K562 (cell line): Measurements from ENCODE around the gene EFR3B. TPM values are rescaled to one million over a fixed set of nuclear protein-coding genes. Genes with fewer than 3 reads are reported as not detected.

Experiments used
- ATAC-seq: fragments of 200-7000 bp; cut with Tn5 transposase; 3 replicates; pipeline ENCODE4 v1.9.1; 2020; ENCODE audit warnings: moderate library complexity
- BruUV-seq: library from RNA; stranded (reverse); fragments of 400-500 nt; replicated peaks from 2 replicates; lab custom pipeline; 2021; lab: Mats Ljungman, UMichigan
- CTCF ChIA-PET: fragments of 300-600 bp; formaldehyde crosslinking; extraction: SDS; loops from one replicate; lab custom pipeline; 2021; ENCODE audit warnings: low intra/inter-chr PET ratio; lab: Yijun Ruan, JAX
- POLR2A ChIA-PET: fragments of 300-600, 350-650 bp; sonication (Branson Sonifier 250); formaldehyde crosslinking; extraction: SDS; loops from one replicate; lab custom pipeline; 2021; ENCODE audit warnings: antibody characterized with exemption, inconsistent platforms; lab: Yijun Ruan, JAX
- DNase-seq, 4 experiments: peaks; one replicate each; pipeline versions ENCODE4 v3.0.0 to v3.0.0-alpha.2; 2011 to 2018; ENCODE audit warnings: low spot score in 3 of 4, mixed read lengths in 3 of 4; ENCODE audit errors: extremely low read depth in 1 of 4
- FAIRE-seq: peaks from 2 replicates; lab custom pipeline; 2011; peaks lifted over from hg19 to GRCh38; lab: Jason Lieb, UNC
- H2AFZ ChIP-seq: 2 replicates; pipeline ENCODE4 v1.6.0; 2011; ENCODE audit warnings: low read depth, low read length, control low read depth, inconsistent platforms
- H3K27ac ChIP-seq: fragments of 200-600 bp; 3 replicates; pipeline ENCODE4 v1.8.0; 2011; ENCODE audit warnings: low read depth, mild to moderate bottlenecking, control low read depth, inconsistent platforms, low read length, moderate library complexity, mixed read lengths; ENCODE audit errors: extremely low read depth
- H3K27me3 ChIP-seq, 2 experiments: fragments of 300-600 bp in 1 of 2; 2 replicates in 1 of 2; 3 replicates in 1 of 2; pipeline versions ENCODE4 v1.6.0 to v1.8.0; 2011; ENCODE audit warnings: inconsistent platforms in 2 of 2, low read length in 2 of 2, mild to moderate bottlenecking in 1 of 2, mixed read lengths in 1 of 2, moderate library complexity in 1 of 2; ENCODE audit not compliant: control insufficient read depth in 2 of 2, insufficient read depth in 2 of 2
- H3K36me3 ChIP-seq: fragments of 300-600 bp; 3 replicates; pipeline ENCODE4 v1.8.0; 2011; ENCODE audit warnings: mild to moderate bottlenecking, low read length, inconsistent platforms; ENCODE audit not compliant: control insufficient read depth, insufficient read depth
- H3K4me1 ChIP-seq, 2 experiments: fragments of 200-600 bp in 1 of 2; replicated peaks in 1 of 2; 2 replicates in 1 of 2; 3 replicates in 1 of 2; pipeline versions ENCODE4 v1.5.1 to v1.8.0; 2011; ENCODE audit warnings: inconsistent platforms in 2 of 2, low read length in 2 of 2, mild to moderate bottlenecking in 1 of 2, mixed read lengths in 1 of 2, moderate library complexity in 1 of 2; ENCODE audit not compliant: control insufficient read depth in 2 of 2, insufficient read depth in 2 of 2
- H3K4me2 ChIP-seq: 2 replicates; pipeline ENCODE4 v1.6.1; 2011; ENCODE audit warnings: low read length, control low read depth, inconsistent platforms, mixed read lengths; ENCODE audit not compliant: insufficient read depth
- H3K4me3 ChIP-seq: fragments of 200-600 bp; sonication (generic), shearing (Covaris generic); 2 replicates; pipeline ENCODE4 v1.5.1; 2016; ENCODE audit warnings: control low read depth, inconsistent platforms
- H3K79me2 ChIP-seq: fragments of 200-600 bp; 3 replicates; pipeline ENCODE4 v1.8.0; 2011; ENCODE audit warnings: low read length, inconsistent platforms; ENCODE audit not compliant: control insufficient read depth, insufficient read depth
- H3K9ac ChIP-seq, 2 experiments: 2 replicates each; pipeline versions ENCODE4 v1.6.0 to v1.6.1; 2011; ENCODE audit warnings: low read depth in 2 of 2, low read length in 2 of 2, control low read depth in 1 of 2, inconsistent platforms in 1 of 2, mild to moderate bottlenecking in 1 of 2, mixed read lengths in 1 of 2; ENCODE audit not compliant: insufficient read depth in 1 of 2
- H3K9me1 ChIP-seq: one replicate; pipeline ENCODE4 v1.6.0; 2011; ENCODE audit warnings: inconsistent platforms, mild to moderate bottlenecking, low read length, moderate library complexity; ENCODE audit not compliant: control insufficient read depth, insufficient read depth
- H3K9me3 ChIP-seq: replicated peaks from 2 replicates; pipeline ENCODE4 v1.5.1; 2011; ENCODE audit warnings: low read depth, low read length, inconsistent platforms; ENCODE audit not compliant: control insufficient read depth, insufficient read depth
- H4K20me1 ChIP-seq: replicated peaks from 2 replicates; pipeline ENCODE4 v1.6.1; 2011; ENCODE audit warnings: low read length, inconsistent platforms, mixed read lengths; ENCODE audit not compliant: control insufficient read depth, insufficient read depth
- MCM7 ChIP-seq, 2 experiments: fragments of 450-650 bp; IDR thresholded peaks; 2 replicates each; pipeline ENCODE4 v1.6.1; 2016 to 2018
- RAD21 ChIP-seq, 2 experiments: fragments of 250-450 bp in 1 of 2; fragments of 450-650 bp in 1 of 2; sonication (Bioruptor Pico) in 1 of 2; formaldehyde crosslinking in 1 of 2; IDR thresholded peaks in 1 of 2; conservative IDR thresholded peaks in 1 of 2; 2 replicates each; pipeline versions ENCODE4 v1.4.0 to v1.8.0; 2020 to 2022; ENCODE audit warnings: mild to moderate bottlenecking in 2 of 2, moderate library complexity in 1 of 2
- RFX1 ChIP-seq: fragments of 450-650 bp; IDR thresholded peaks from 2 replicates; pipeline ENCODE4 v1.6.1; 2016; ENCODE audit warnings: mild to moderate bottlenecking, moderate library complexity
- SMC3 ChIP-seq: conservative IDR thresholded peaks from 2 replicates; pipeline ENCODE4 v1.6.1; 2011; ENCODE audit warnings: low read depth, low read length, improper control_type of control experiment; ENCODE audit not compliant: insufficient read depth
- SP1 ChIP-seq: sonication (generic); formaldehyde crosslinking; IDR thresholded peaks from 2 replicates; pipeline ENCODE4 v1.8.1; 2022; ENCODE audit warnings: mild to moderate bottlenecking, missing genetic modification reagents
- XRCC4 ChIP-seq: IDR thresholded peaks from one replicate; pipeline ENCODE4 v1.6.1; 2011; ENCODE audit not compliant: insufficient read depth, insufficient read length; ENCODE audit errors: extremely low read depth
- ZBTB7A ChIP-seq: IDR thresholded peaks from 2 replicates; pipeline ENCODE4 v1.6.1; 2011; ENCODE audit warnings: low read depth, mild to moderate bottlenecking, low read length, moderate library complexity, borderline replicate concordance; ENCODE audit not compliant: control insufficient read depth
- WGBS: fragments of 100-300 bp; shearing (Covaris generic); methylation state at CpG from one replicate; pipeline ENCODE4 v1.1.6; 2016; ENCODE audit warnings: low coverage, mixed read lengths; ENCODE audit not compliant: insufficient coverage; ENCODE audit errors: missing lambda C conversion rate; 5-methylcytosine and 5-hydroxymethylcytosine counted together
- in situ Hi-C: fragments of 300-500 bp; cut with MboI; formaldehyde crosslinking; loops from 4 replicates; pipeline ENCODE4 v1.15.0; 2018; ENCODE audit warnings: inconsistent platforms, mixed read lengths
- intact Hi-C: fragments of 100-400 bp; cut with micrococcal nuclease; formaldehyde crosslinking; loops from 2 replicates; pipeline ENCODE4 v1.14.2; 2022
- polyA plus RNA-seq, 8 experiments: library from polyadenylated mRNA; depleted of rRNA in 4 of 8; stranded (reverse) in 5 of 8; unstranded in 3 of 8; fragments of >200 nt; fragmentation: Nextera tagmentation in 2 of 8; fragmentation: Illumina TruSeq in 1 of 8; extraction: Ambion mirVana in 2 of 8; extraction: Trizol in 1 of 8; gene quantifications; 2 replicates each; pipeline versions ENCODE4 v1.2.1 to v1.2.3, GENCODE V29; 2011 to 2014; ENCODE audit warnings: inconsistent platforms in 1 of 8, missing spikeins in 1 of 8
- total RNA-seq, 7 experiments: library from RNA; depleted of rRNA in 6 of 7; stranded (reverse); fragments of >200 nt in 6 of 7; fragmentation: Illumina TruSeq in 2 of 7; extraction: Trizol in 2 of 7; gene quantifications; 2 replicates each; pipeline versions ENCODE4 v1.2.1 to v1.2.3, GENCODE V29; 2011 to 2021; ENCODE audit warnings: low replicate concordance in 1 of 7
- TF ChIP-seq, protein P1 (sequence below), 2 experiments: fragments of 450-650 bp; formaldehyde crosslinking in 1 of 2; IDR thresholded peaks; 2 replicates each; pipeline versions ENCODE4 v1.4.0 to v1.6.1; 2014 to 2020; ENCODE audit warnings: mild to moderate bottlenecking in 2 of 2, borderline replicate concordance in 1 of 2, low read depth in 1 of 2
- TF ChIP-seq, protein P2 (sequence below), 3 experiments: IDR thresholded peaks in 2 of 3; conservative IDR thresholded peaks in 1 of 3; 2 replicates each; pipeline ENCODE4 v1.5.1; 2011 to 2012; ENCODE audit warnings: low read length in 3 of 3, mild to moderate bottlenecking in 3 of 3, control low read depth in 2 of 3, improper control_type of control experiment in 1 of 3, inconsistent platforms in 1 of 3, low read depth in 1 of 3, mixed read lengths in 1 of 3, moderate library complexity in 1 of 3; ENCODE audit not compliant: insufficient read depth in 2 of 3

The EFR3B gene
- total and polyA plus RNA-seq, 9 of the 15 experiments (the other 6 are each of a cell fraction or from before 2014, with no cell fraction given) = not detected

DNA sequence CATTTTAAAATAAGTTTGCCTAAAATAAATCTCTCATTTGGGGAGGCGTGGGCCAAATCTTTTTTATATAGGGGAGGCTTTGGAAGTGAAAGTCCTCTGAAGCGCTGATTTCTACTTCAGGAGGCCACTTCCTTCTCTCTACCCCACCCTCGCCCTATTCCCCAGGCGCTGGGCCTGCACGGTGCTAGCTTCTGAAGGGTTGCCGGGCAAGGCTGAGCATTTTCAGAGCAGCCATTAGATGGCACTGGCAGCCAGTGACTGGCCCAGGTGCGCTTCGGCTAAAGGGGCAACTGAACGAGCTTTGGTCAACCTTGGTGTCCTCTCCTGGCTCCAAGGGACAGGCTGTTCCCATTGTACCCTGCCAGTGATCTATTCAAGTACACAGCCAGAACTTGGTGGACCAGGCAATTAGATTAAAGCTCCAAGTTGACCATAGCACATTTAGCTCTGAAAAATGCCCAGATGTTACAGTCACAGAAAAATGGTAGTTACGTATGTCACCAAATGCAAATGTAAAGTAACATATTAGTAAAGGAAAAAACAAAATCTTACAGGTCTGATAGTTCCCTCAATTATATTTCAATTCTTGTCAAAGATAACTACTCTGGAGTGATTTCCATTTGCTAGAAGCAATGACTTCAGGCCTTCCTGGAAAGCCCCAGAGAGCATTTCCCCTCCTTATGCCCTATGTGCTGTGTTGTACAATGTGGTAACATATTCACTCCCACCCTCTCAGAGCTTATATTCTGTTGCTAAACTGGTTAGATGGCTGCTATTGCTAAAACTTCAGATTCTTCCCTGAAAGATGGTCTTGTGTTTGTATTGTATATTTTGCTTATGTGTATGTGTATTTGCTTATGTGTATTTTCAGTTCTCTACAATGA lies 124.4 kb downstream of the EFR3B start:
- Histone ChIP-seq H3K9ac (no peak overlapping the region), H2AFZ (no peak overlapping the region), H3K9me3 (no peaks in the 10 kb centered on the region), H3K79me2 (no peaks in the 10 kb centered on the region), H3K4me1 (peaks cover 0 to 11% of the 10 kb centered on the region in 2 experiments; a peak in 2 of 5 replicates), H3K9me1 (no peaks in the 10 kb centered on the region), H3K4me2 (no peak overlapping the region), H4K20me1 (peaks cover 4% of the 10 kb centered on the region; the same call in 1 of the 2 replicates), H3K27ac (no peak overlapping the region), H3K27me3 (peaks cover 36 to 55% of the 10 kb centered on the region in 2 experiments), H3K36me3 (no peaks in the 10 kb centered on the region), H3K4me3 (no peak overlapping the region)
- peak; percentile 83 for ATAC-seq
- BruUV-seq = no TSS peak
- peak in 1 of 4 experiments; percentile 29 for DNase-seq
- FAIRE-seq = peak; percentile 35
- in situ Hi-C loops = no loop called here
- POLR2A ChIA-PET = interaction anchor here (1.0 to 1.1 kb wide), 2 partner anchors 10 to 807 kb away, joined by 3 read pairs; no protein-coding TSS in a partner anchor
- CTCF ChIA-PET = interaction anchor here (1.3 to 1.5 kb wide), 2 partner anchors 30 to 355 kb away, joined by 5 to 6 read pairs; no protein-coding TSS in a partner anchor
- intact Hi-C loops = loop anchor here (10.0 kb wide), 1 partner anchor 209 kb away; no protein-coding TSS in a partner anchor
- WGBS = 5% methylated on average over 10 of the region's 10 CpGs
- no peak for TF ChIP-seq RFX1
- TF ChIP-seq MCM7 (IDR thresholded peaks at IDR 0.05) = no peak
- TF ChIP-seq, protein P1, sequence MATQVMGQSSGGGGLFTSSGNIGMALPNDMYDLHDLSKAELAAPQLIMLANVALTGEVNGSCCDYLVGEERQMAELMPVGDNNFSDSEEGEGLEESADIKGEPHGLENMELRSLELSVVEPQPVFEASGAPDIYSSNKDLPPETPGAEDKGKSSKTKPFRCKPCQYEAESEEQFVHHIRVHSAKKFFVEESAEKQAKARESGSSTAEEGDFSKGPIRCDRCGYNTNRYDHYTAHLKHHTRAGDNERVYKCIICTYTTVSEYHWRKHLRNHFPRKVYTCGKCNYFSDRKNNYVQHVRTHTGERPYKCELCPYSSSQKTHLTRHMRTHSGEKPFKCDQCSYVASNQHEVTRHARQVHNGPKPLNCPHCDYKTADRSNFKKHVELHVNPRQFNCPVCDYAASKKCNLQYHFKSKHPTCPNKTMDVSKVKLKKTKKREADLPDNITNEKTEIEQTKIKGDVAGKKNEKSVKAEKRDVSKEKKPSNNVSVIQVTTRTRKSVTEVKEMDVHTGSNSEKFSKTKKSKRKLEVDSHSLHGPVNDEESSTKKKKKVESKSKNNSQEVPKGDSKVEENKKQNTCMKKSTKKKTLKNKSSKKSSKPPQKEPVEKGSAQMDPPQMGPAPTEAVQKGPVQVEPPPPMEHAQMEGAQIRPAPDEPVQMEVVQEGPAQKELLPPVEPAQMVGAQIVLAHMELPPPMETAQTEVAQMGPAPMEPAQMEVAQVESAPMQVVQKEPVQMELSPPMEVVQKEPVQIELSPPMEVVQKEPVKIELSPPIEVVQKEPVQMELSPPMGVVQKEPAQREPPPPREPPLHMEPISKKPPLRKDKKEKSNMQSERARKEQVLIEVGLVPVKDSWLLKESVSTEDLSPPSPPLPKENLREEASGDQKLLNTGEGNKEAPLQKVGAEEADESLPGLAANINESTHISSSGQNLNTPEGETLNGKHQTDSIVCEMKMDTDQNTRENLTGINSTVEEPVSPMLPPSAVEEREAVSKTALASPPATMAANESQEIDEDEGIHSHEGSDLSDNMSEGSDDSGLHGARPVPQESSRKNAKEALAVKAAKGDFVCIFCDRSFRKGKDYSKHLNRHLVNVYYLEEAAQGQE (IDR thresholded peaks at IDR 0.05; ENCODE audit: borderline replicate concordance) = peak; percentile 24; the same call in 1 of the 2 replicates
- TF ChIP-seq, protein P1 (CRISPR knock-in tag; IDR thresholded peaks at IDR 0.05; ENCODE audit: low read depth) = no peak
- TF ChIP-seq, protein P2, sequence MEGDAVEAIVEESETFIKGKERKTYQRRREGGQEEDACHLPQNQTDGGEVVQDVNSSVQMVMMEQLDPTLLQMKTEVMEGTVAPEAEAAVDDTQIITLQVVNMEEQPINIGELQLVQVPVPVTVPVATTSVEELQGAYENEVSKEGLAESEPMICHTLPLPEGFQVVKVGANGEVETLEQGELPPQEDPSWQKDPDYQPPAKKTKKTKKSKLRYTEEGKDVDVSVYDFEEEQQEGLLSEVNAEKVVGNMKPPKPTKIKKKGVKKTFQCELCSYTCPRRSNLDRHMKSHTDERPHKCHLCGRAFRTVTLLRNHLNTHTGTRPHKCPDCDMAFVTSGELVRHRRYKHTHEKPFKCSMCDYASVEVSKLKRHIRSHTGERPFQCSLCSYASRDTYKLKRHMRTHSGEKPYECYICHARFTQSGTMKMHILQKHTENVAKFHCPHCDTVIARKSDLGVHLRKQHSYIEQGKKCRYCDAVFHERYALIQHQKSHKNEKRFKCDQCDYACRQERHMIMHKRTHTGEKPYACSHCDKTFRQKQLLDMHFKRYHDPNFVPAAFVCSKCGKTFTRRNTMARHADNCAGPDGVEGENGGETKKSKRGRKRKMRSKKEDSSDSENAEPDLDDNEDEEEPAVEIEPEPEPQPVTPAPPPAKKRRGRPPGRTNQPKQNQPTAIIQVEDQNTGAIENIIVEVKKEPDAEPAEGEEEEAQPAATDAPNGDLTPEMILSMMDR (IDR thresholded peaks at IDR 0.05 in 2 of 3, conservative IDR thresholded peaks at IDR 0.05 in 1 of 3; ENCODE audit: insufficient read depth in 2 of 3, low read depth in 1 of 3, low read length in 3 of 3) = peak; percentile 34 to 51 (median 46); a peak in 4 of 6 replicates
- TF ChIP-seq SP1 (CRISPR knock-in tag) = no peak
- no peak for TF ChIP-seq XRCC4
- TF ChIP-seq SMC3 = peak; percentile 38; the same call in 1 of the 2 replicates
- TF ChIP-seq ZBTB7A = no peak
- TF ChIP-seq RAD21 (CRISPR knock-in tag; conservative IDR thresholded peaks at IDR 0.05 in 1 of 2, IDR thresholded peaks at IDR 0.05 in 1 of 2) = peak; percentile 28 to 59; a peak in 3 of 4 replicates
